ENCODE measurements around the gene MMP25.

The MMP25 gene

DNA sequence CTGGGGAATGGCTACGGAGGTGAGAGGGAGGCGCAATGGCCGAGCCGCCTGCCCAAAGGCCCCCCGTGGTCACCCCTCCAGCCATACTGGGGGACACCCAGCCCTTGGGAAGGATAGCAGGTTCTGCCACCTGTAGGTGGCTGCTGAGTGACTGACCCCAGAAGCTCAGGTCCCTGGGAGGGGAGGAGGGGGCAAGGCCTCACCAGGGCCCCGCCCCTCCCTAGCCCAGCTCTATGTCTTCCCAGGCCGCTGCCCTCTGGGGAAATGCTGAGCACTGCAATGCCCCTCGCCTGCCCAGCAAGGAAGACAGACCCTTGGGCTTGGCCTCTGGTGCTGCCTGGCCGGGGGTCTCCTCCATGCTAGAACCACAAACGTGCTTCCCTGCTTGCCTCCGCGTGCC is 45.0 kb upstream of the MMP25 start:
- no peaks in the 10 kb centered on the region for H3K27me3 ChIP-seq (ENCODE audit: low read length)

DNA sequence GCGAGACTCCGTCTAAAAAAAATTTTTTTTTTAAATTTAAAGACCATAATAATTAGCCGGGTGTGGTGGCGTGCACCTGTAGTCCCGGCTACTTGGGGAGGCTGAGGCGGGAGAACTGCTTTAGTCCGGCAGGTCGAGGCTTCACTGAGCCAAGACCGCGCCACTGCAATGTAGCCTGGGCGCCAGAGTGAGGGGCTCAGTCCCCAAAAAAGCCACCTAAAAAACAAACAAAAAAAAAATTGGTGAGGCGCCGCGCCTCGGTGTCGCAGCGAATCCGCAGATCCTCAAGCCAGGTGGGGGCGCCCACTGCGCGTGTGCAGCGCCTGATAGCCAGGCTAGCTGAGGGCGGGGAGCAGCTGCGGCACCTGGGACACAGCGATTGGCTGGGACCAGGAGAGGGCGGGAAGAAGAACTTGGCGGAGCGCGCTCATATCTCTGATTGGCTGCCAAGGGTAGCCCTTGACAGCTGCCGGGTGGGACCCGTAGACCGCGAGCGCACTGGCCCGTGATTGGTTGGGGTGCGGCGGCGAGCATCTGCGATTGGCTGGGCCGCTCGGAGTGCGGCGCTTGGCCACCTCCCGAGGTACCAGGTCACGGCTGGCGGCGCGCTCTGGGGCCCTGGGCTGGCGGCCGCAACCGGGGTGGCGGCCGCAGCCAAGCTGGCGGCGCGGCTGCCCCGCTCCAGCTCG is 42.6 kb upstream of the MMP25 start:
- TF ChIP-seq, protein P1, sequence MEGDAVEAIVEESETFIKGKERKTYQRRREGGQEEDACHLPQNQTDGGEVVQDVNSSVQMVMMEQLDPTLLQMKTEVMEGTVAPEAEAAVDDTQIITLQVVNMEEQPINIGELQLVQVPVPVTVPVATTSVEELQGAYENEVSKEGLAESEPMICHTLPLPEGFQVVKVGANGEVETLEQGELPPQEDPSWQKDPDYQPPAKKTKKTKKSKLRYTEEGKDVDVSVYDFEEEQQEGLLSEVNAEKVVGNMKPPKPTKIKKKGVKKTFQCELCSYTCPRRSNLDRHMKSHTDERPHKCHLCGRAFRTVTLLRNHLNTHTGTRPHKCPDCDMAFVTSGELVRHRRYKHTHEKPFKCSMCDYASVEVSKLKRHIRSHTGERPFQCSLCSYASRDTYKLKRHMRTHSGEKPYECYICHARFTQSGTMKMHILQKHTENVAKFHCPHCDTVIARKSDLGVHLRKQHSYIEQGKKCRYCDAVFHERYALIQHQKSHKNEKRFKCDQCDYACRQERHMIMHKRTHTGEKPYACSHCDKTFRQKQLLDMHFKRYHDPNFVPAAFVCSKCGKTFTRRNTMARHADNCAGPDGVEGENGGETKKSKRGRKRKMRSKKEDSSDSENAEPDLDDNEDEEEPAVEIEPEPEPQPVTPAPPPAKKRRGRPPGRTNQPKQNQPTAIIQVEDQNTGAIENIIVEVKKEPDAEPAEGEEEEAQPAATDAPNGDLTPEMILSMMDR (IDR thresholded peaks at IDR 0.05; ENCODE audit: insufficient read depth, low read length, poor library complexity, severe bottlenecking), result peak; percentile 67
- no peak for TF ChIP-seq EZH2phosphoT487 (conservative IDR thresholded peaks at IDR 0.05; ENCODE audit: low read length)
- Histone ChIP-seq H3K9me3 (ENCODE audit: insufficient read depth, low read length) (no peaks in the 10 kb centered on the region), H3K27ac (ENCODE audit: low read depth, low read length) (no peak overlapping the region), H3K4me2 (ENCODE audit: low read depth, low read length, poor library complexity, severe bottlenecking) (peak overlapping the region; percentile 39), H3K36me3 (ENCODE audit: low read length) (no peaks in the 10 kb centered on the region), H3K9me2 (replicated peaks; ENCODE audit: insufficient read depth, low read length) (no peaks in the 10 kb centered on the region), H3K9ac (ENCODE audit: low read length) (no peak overlapping the region), H3K79me2 (ENCODE audit: insufficient read depth, low read length) (no peaks in the 10 kb centered on the region), H3F3A (ENCODE audit: insufficient read depth) (no peaks in the 10 kb centered on the region), H3K4me3 (ENCODE audit: insufficient read depth, low read length, poor library complexity, severe bottlenecking) (peak overlapping the region; percentile 29), H4K20me1 (ENCODE audit: low read depth, low read length) (no peaks in the 10 kb centered on the region), H3K27me3 (ENCODE audit: low read length) (no peaks in the 10 kb centered on the region), H2AFZ (ENCODE audit: low read depth, low read length, severe bottlenecking) (no peak overlapping the region)

More for the DNA sequence above, 45.0 kb upstream of the MMP25 start:
- H2AFZ ChIP-seq (ENCODE audit: low read depth, low read length, severe bottlenecking), result no peak overlapping the region
- no peaks in the 10 kb centered on the region for H4K20me1 ChIP-seq (ENCODE audit: low read depth, low read length)
- TF ChIP-seq, protein P1 (IDR thresholded peaks at IDR 0.05; ENCODE audit: insufficient read depth, low read length, poor library complexity, severe bottlenecking), result no peak
- no peak for TF ChIP-seq EZH2phosphoT487 (conservative IDR thresholded peaks at IDR 0.05; ENCODE audit: low read length)
- no peak overlapping the region for H3K9ac ChIP-seq (ENCODE audit: low read length)
- no peaks in the 10 kb centered on the region for H3K79me2 ChIP-seq (ENCODE audit: insufficient read depth, low read length)
- H3K27ac ChIP-seq (ENCODE audit: low read depth, low read length), result no peak overlapping the region
- no peaks in the 10 kb centered on the region for H3F3A ChIP-seq (ENCODE audit: insufficient read depth)
- H3K4me3 ChIP-seq (ENCODE audit: insufficient read depth, low read length, poor library complexity, severe bottlenecking), result no peak overlapping the region
- H3K36me3 ChIP-seq (ENCODE audit: low read length), result no peaks in the 10 kb centered on the region
- no peaks in the 10 kb centered on the region for H3K9me2 ChIP-seq (replicated peaks; ENCODE audit: insufficient read depth, low read length)
- H3K4me2 ChIP-seq (ENCODE audit: low read depth, low read length, poor library complexity, severe bottlenecking), result no peak overlapping the region
- H3K9me3 ChIP-seq (ENCODE audit: insufficient read depth, low read length), result no peaks in the 10 kb centered on the region

DNA sequence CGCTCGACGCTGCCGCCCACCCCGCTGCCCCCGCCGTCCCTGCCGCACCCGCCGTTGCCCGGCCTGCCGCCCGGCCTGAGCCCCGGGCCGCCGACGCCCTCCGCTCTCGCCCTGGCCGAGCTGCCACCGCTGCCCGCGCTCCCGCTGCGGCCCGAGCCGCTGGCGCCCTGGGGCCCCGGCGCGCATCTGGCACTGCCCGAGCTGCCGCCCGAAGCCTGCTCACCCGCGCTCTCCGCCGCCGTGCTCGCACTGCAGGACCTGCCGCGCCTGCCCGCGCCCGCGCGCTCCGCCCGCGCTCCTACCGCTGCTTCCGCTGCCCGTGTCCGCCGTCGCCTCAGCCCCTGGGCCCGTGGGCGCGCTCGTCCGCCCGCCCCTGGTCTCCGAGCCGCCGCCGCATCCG is 42.0 kb upstream of the MMP25 start:
- Histone ChIP-seq H3K27ac (ENCODE audit: low read depth, low read length) (no peak overlapping the region), H3K36me3 (ENCODE audit: low read length) (no peaks in the 10 kb centered on the region), H3K9ac (ENCODE audit: low read length) (no peak overlapping the region), H3K4me2 (ENCODE audit: low read depth, low read length, poor library complexity, severe bottlenecking) (no peak overlapping the region), H3F3A (ENCODE audit: insufficient read depth) (no peaks in the 10 kb centered on the region), H3K9me2 (replicated peaks; ENCODE audit: insufficient read depth, low read length) (no peaks in the 10 kb centered on the region), H3K9me3 (ENCODE audit: insufficient read depth, low read length) (no peaks in the 10 kb centered on the region), H4K20me1 (ENCODE audit: low read depth, low read length) (no peaks in the 10 kb centered on the region), H2AFZ (ENCODE audit: low read depth, low read length, severe bottlenecking) (no peak overlapping the region), H3K4me3 (ENCODE audit: insufficient read depth, low read length, poor library complexity, severe bottlenecking) (peak overlapping the region; percentile 29), H3K27me3 (ENCODE audit: low read length) (no peaks in the 10 kb centered on the region), H3K79me2 (ENCODE audit: insufficient read depth, low read length) (no peaks in the 10 kb centered on the region)
- no peak for TF ChIP-seq EZH2phosphoT487 (conservative IDR thresholded peaks at IDR 0.05; ENCODE audit: low read length)
- TF ChIP-seq, protein P1 (IDR thresholded peaks at IDR 0.05; ENCODE audit: insufficient read depth, low read length, poor library complexity, severe bottlenecking), result no peak
